Activated CD8-positive, alpha-beta memory T cell treated with anti-CD3 and anti-CD28 coated beads, Interleukin-2, amount 50 U/mL, for 1 hour (primary cell): ENCODE measurements around the gene RBBP8.
"Not testable (repeated sequence)": the region's sequence is repeated elsewhere in the genome, so short reads cannot be mapped to it uniquely, and the experiment has no call there.

Source experiments
- DNase-seq: peaks from one replicate; pipeline ENCODE4 v3.0.0-alpha.2; 2020; ENCODE audit errors: extremely low read depth

The RBBP8 gene

GRCh38 chr18:22933206-22933965, at the start of gene RBBP8:
TSS of gene RBBP8 (plus strand) at chr18:22933328. CDS start at chr18:22936852, 3,524 bp downstream.
- DNase-seq, result peak; percentile 28

GRCh38 chr18:22883827-22884226, 49.3 kb upstream of the RBBP8 start:
- DNase-seq, result no peak

GRCh38 chr18:22885694-22886093, 47.4 kb upstream of the RBBP8 start:
- DNase-seq, result not testable (repeated sequence)

GRCh38 chr18:22899421-22899820, 33.7 kb upstream of the RBBP8 start:
- no peak for DNase-seq

- no peak for DNase-seq
Observed at GRCh38 chr18:22900558-22901238, 32.4 kb upstream of the RBBP8 start.

GRCh38 chr18:22902093-22902492, 31.0 kb upstream of the RBBP8 start:
- DNase-seq, result no peak

GRCh38 chr18:22903248-22903647, 29.9 kb upstream of the RBBP8 start:
- DNase-seq, result not testable (repeated sequence)

- no peak for DNase-seq
Observed at GRCh38 chr18:22912149-22912548, 21.0 kb upstream of the RBBP8 start.

- no peak for DNase-seq
Observed at GRCh38 chr18:22912835-22913234, 20.3 kb upstream of the RBBP8 start.

- no peak for DNase-seq
Observed at GRCh38 chr18:22913861-22914260, 19.3 kb upstream of the RBBP8 start.

GRCh38 chr18:22914633-22915032, 18.5 kb upstream of the RBBP8 start:
- DNase-seq, result no peak

- DNase-seq, result no peak
Observed at GRCh38 chr18:22915337-22915736, 17.8 kb upstream of the RBBP8 start.

- no peak for DNase-seq
Observed at GRCh38 chr18:22921772-22922171, 11.4 kb upstream of the RBBP8 start.

GRCh38 chr18:22924589-22924988, 8.5 kb upstream of the RBBP8 start:
- DNase-seq, result no peak

- no peak for DNase-seq
Observed at GRCh38 chr18:22926454-22926853, 6.7 kb upstream of the RBBP8 start.

GRCh38 chr18:22928339-22928738, 4.8 kb upstream of the RBBP8 start:
- no peak for DNase-seq

- peak; percentile 46 for DNase-seq
Observed at GRCh38 chr18:22930089-22930713, 2.9 kb upstream of the RBBP8 start.

- no peak for DNase-seq
Observed at GRCh38 chr18:22932885-22933205, 283 bp upstream of the RBBP8 start.

GRCh38 chr18:22933966-22934423, 867 bp downstream of the RBBP8 start:
- no peak for DNase-seq

GRCh38 chr18:22934789-22935188, 1.7 kb downstream of the RBBP8 start:
- DNase-seq, result no peak

- DNase-seq, result no peak
Observed at GRCh38 chr18:22935431-22935830, 2.3 kb downstream of the RBBP8 start.

- DNase-seq, result no peak
Observed at GRCh38 chr18:22936515-22936914, 3.4 kb downstream of the RBBP8 start.

- no peak for DNase-seq
Observed at GRCh38 chr18:22939649-22940048, 6.5 kb downstream of the RBBP8 start.
